Bronchial smooth muscle cell (primary cell): ENCODE data around the gene TMSB4Y. TPM values are rescaled to one million over a fixed set of nuclear protein-coding genes. Genes with fewer than 3 reads are reported as not detected.

Experiments
- total RNA-seq: library from RNA; depleted of rRNA; stranded (reverse); fragments of >200 nt; gene quantifications from 2 replicates; pipeline ENCODE4 v1.2.1, GENCODE V29; 2014

Gene TMSB4Y
- total RNA-seq = 0.16 TPM in 1 of 2 replicates, not detected in the other

GRCh38 chrY:13703568-13703968 lies at the start of gene TMSB4Y:
TMSB4Y (plus strand) TSS chrY:13703899.

Other genes with a start within 250 kb of the TMSB4Y start
- gene UTY, start 223.9 kb upstream of the TMSB4Y start, total RNA-seq = 22.9 and 34.6 TPM in 2 replicates